ENCODE measurements around the gene ARHGEF28.

The ARHGEF28 gene

DNA sequence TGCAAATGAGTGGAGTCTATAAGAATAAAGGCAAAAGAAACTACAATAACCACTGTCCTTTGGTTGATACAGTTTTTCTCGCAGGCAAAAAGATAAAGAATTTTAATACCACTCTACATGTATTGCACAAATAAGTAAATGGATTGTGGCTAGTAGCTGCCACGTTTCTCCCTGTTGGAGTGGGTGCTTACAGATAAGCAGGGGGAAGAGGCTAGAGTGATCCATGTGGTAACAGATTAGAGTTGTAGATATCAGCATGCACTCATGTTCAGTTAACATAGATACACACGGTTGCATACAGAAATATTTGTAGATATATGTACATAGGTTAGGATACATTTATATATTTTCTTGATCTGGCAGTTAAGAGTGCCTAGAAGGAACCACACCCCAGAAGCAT lies 179.5 kb downstream of the ARHGEF28 start:
- in situ Hi-C loops (cut with HindIII; ENCODE audit: low sequenced_read_pairs), result no loop called here

DNA sequence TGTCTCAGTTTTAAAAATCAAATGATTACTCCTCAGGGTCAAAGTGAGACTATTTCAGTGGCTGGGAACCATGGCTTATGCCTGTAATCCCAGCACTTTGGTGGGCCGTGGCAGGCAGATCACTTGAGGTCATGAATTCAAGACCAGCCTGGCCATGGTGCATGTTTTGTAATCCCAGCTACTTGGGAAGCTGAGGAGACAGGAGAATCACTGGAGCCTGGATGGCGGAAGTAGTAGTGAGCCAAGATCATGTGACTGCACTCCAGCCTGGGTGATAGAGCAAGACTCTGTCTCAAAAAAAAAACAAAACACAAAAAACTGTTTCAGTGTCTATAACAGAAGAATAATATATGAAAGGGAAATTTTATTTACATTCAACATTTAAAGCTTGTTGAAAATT lies 182.9 kb downstream of the ARHGEF28 start:
- in situ Hi-C loops (cut with HindIII; ENCODE audit: low sequenced_read_pairs), result no loop called here

DNA sequence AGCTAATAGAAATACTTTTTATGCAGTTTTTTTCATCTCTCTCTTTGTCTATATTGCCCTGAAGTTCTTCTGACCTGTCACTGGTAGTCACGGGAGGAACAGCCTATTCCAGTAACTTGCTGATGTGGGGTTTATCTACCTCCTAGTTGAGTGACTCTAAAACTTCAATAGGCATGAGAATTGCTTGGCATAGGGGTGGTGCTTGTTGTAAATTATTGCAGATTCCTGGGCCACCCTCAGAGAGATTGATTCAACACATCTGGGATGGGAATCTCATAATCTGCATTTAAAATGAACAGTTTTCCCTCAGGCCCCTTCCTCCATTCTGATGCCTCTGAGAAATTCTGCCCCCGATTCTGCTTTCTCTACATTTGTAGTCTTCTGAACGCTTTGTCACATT lies 184.4 kb downstream of the ARHGEF28 start:
- in situ Hi-C loops (cut with HindIII; ENCODE audit: low sequenced_read_pairs), result no loop called here

DNA sequence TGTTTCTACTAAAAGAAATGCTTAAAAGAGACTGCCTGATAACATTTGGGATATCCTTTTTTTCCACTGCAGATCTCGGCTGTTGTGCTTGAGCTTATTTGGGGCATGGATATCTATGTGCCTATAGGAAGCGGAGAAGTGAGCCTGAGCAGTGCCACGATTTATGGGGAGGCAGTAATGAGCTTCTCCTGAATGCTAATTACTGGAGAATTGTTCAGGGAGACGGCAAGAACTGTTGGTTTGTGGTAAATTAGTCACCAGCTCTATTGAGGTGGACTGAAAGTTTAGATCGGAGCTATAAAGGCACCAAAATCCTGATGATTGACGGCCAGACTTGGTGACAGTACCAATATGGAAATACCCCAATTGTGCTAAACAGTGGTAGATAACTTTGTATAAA lies 186.5 kb downstream of the ARHGEF28 start:
- in situ Hi-C loops (cut with HindIII; ENCODE audit: low sequenced_read_pairs), result no loop called here

DNA sequence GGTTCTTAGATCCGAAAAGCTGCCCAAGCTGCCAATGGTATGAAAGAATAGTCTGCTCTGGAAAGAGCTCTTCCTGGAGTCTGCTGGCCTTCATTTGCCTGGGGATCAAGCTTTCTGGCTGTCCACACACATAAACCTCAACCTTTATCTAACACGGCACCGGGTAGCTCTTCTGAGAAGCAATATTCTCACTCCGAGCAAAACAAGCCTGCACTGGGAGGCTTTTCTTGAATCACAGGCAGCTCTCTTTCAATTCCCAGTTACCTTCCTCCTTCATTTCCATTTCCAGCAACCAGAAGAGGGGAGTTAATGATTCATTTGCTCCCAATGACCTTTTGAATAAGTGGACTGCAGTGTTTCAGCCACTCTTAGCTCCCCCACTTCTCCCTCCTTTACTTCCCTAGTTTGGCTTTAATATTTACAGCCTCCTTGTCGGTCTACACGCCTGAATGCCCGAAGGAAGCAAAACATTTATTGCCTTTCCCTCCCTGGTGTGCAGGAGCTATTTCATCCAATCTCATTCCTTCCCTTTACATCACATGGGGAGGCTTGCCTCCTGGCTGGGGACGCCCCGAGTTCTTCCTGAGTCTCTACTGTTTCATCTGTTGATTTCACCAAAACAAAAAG lies 187.1 kb downstream of the ARHGEF28 start:
- in situ Hi-C loops (cut with HindIII; ENCODE audit: low sequenced_read_pairs), result no loop called here

DNA sequence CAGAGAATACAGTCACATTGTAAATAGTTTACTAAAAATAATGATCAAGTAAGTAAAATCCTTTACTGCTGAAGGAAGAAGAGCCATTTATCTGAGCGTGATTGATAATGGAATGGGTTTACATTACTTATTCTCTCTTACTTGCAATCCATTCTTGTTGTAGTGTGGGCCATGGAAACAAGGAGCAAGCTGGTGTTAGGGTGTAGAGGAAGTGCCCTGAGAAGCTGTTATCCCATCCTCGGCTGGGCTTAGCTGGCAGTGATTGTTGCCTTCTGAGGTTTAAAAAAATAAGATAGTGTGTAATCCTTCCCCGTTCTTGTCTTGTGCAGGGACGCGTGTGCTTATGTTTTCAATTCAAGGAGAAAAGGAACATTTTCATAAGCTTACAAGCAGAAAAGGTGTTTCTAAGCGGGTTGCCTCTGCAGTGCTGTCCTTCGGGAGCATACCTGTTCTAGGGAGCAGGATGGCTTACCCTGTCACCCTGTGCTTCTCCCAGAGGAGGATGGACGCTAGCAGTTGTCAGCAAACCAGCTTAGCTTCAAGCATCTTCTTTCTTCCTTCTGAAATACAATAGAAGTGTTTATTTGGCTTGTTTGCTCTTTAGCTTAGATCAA lies 188.3 kb downstream of the ARHGEF28 start:
- in situ Hi-C loops (cut with HindIII; ENCODE audit: low sequenced_read_pairs), result no loop called here

DNA sequence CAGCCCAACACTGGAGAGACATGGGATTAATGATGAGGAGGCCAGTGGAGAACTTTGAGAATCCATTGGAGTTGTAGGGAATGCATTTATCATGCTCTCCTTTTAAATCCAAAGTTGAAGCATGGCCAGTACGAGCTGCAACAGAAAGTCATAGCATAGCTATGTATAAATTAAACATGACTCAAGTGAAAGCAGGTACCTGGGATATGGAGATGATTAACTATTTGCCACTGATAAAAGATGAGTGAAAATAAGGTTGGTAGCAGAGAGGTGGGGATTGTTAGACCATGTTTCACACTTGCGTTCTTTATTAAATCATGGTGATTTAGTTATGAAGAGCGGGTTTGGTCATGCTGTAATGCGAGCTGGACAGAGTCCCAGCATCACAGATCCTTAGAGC lies 189.6 kb downstream of the ARHGEF28 start:
- in situ Hi-C loops (cut with HindIII; ENCODE audit: low sequenced_read_pairs), result no loop called here

DNA sequence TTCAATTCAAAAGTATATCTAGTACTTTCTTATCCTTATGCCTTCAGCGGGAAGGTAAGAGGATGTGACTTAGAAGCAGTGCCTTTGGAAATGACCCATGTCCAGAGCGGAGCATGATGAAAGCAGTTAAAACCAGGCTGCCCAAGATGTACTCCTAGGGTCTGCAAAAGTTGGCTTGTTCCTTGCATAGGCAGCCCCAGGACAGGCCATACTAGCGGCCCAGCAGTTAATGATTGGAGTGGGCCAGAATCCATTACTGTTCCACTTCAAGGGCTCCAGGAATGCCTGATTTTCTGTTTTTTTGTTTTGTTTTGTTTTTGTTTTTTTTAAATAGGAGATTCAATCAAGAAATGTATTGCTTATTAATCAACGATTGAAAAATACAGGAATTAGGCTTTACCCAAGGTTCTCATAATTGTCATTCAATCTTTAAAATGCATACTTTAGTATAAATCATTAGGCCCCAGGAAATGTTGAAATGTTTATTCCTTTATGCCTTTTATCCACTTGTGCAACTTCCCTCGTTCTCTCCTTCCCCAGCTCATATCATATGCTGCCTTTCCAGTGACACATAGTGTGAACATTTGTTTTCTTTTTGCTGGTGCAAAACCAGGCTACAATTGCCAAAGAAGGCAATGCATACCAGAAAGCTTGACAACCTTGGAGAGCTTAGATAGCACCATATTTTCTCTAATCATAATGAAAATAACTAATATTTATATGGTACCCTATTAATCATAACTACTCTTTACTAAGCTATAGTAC lies 190.8 kb downstream of the ARHGEF28 start:
- in situ Hi-C loops (cut with HindIII; ENCODE audit: low sequenced_read_pairs), result no loop called here

DNA sequence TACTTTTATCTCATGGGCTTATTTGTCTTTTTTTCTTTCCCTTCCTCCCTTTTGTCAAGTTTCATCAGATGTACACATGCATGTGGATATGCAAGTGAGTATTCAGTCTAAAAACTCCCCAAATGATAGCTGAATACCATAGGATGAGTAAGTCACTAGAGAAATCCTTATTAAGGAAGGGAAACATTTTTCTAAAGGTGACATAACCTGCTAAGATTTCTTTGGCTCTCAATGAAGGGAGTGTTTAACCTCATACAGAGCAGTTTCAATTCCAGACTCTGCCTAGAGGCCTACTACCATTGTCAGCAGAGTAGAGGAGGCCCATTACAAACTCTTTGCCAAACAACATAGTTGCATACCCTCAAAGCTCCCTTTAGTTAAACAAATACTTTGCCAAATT lies 192.4 kb downstream of the ARHGEF28 start:
- in situ Hi-C loops (cut with HindIII; ENCODE audit: low sequenced_read_pairs), result no loop called here

DNA sequence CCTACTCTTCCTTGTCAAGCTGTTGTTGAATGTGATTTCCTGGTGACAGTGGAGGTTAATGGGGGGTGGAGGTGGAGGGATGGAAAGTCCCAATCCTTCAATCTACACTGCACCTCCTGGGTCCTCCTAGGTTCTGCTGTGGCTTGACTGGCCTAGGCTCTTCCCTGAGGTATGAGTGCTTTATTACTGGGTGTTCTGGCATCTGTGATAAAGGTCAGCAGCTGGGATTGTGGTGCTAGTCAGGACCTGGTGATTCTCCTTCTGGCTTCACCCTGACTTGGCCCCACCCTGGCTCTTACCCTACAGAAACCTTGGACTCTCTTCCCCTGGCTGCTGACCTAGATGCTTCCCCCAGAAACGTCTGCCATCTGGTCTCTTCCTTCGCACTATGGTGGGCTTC lies 194.3 kb downstream of the ARHGEF28 start:
- in situ Hi-C loops (cut with HindIII; ENCODE audit: low sequenced_read_pairs), result no loop called here

DNA sequence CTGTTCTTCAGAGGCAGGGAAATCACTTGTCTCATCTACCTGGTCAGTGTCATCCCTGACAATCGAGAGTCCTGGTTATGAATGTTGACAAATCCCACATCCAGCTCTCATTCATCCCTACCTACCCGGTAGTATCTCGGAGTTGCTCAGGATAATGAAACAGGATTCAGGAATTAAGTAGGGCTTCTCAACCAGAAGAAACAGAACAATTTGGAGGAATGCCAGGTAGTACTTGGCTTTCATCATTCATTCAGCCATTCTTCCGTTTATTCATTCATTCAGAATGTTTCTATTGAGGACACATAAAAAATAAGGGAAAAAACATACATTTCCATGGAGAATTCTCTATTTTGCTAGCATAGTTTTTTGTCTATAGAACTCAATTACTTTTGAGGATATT lies 195.0 kb downstream of the ARHGEF28 start:
- in situ Hi-C loops (cut with HindIII; ENCODE audit: low sequenced_read_pairs), result no loop called here

DNA sequence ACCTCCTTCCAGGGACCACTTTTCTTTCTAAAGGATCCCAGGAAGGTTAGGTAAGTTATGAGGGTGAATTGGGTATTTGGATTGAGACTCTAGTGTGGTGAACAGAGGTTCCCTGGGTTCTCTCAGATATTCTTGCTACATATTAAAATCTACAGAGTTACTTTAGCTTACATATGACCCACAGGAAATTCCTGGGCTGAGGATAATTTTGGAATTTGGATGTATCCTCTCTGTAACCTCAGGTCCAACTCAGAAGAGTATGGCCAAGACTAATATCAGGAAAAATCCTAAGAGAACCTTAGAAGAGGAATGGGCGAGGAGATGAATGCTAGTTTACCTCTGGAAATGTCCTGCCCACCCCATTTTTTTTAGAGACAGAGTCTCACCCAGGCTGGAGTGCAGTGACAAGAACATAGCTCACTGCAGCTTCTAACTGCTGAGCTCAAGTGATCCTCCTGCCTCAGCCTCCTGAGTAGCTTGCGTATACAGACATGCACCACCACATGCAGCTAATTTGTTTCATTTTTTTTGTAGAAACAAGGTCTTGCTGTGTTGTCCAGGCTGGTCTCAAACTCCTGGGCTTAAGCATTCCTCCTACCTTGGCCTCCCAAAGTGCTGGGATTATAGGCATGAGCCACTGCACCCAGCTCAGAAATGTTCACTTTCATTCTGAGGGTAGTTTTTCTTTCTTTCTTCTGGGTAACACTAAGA lies 196.4 kb downstream of the ARHGEF28 start:
- in situ Hi-C loops (cut with HindIII; ENCODE audit: low sequenced_read_pairs), result no loop called here

DNA sequence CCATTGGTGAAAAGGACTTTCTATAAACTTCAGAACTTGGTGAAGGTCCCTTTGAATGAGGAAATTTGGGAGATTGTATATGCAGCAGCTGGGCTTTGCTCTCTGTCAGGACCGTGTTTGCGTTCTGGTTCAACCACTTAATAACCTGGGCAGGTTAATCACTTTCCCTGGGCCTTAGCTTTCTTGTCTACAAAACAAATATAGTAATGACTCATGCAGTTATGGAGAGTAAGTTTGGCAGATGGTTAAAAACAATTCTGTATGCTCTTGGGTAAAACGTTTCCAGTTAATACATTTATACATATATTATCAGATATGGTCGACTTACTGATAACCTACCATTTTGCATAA lies 197.0 kb downstream of the ARHGEF28 start:
- in situ Hi-C loops (cut with HindIII; ENCODE audit: low sequenced_read_pairs), result no loop called here

DNA sequence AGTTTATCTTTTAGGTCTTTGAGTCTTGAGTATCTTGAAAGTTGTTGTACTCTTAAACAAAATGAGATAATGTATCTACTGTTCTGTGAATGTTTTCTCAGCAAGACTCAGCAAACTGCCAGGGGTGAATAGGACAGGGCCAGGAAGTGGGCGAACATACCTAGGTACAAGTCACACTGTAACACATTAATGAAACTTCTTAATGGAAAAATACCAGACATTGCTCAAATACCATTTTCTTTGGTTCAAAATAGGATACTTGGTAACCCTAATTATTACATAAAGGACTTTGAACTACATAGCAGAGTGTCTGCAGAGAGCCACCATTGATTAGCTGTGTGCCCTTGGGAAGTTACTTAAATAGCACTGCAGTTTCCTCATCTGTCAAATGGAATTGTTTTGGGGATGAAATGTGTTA lies 197.5 kb downstream of the ARHGEF28 start:
- in situ Hi-C loops (cut with HindIII; ENCODE audit: low sequenced_read_pairs), result no loop called here

DNA sequence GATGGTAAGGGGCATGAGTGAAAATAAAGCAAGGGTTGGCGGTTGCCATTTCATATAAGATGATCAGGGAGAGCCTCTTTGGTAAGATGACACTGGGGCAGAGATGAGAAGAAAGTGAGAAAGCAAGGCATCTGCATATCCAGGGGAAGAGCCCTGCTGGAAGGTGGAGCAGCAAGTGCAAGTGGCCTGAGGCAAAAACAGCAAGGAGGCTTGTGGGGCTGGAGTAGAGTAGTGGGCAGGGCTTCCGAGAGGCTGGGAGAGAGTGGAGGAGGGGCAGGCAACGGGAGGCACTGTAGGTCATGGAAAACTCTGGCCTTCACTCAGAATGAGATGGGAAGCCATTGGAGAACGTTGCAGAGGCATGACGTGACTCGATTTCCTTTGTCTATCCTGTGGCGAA lies 199.2 kb downstream of the ARHGEF28 start:
- in situ Hi-C loops (cut with HindIII; ENCODE audit: low sequenced_read_pairs), result no loop called here

DNA sequence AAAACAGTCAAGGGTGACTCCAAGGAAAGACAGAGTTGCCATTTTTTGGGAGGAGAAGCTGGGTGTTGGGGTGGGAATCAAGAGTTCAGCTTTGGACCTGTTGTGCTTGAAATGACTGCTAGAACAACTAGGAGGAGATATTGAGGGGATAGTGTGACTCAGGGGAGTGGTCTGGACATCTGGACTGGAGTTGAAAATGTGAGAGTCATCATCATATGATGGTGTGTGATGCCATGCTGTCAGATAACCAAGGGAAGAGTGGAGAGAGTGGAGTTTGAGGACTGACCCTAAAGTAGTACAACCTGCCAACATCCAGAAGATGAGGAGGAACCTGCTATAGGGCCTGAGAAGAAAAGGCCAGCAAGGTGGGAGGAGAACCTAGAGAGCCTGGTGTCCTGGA lies 199.7 kb downstream of the ARHGEF28 start:
- in situ Hi-C loops (cut with HindIII; ENCODE audit: low sequenced_read_pairs), result no loop called here

DNA sequence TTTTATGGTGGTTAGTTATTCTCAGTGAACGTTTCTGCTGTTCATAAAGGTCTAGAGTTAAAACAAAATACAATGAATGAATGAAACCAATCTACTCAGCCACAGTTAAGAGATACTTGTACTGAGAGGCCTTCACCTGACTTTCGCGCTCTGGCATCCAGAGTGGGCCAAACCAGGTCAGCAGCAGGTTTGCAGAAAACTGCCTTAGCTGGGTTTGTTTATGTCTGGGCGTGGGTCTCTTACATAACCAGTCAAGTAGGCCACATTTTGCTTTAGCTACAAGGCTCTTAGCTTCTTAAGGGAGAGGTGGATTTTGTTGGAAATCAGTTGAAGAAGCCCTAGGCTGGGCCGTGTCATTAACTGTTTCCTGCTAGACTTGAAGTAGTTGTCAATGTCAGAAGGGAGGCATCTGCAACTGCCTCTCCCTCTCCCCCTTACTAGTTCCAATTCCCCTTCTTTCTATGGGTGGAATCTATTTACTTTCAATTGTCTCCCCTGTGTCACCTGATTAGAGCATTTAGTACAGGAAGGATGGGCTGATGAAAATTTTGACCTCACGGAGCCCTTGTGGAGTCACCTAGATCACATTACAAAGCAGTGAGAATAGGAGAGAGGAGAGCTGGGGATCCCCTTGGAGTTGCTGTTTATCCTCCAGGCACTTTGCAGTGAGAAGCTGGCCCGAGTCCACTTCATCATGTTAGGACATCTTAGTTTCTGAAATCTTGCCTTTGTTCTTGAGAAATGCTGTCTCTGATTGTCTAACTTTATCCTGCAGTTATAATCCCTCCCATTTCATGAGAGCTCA lies 200.5 kb downstream of the ARHGEF28 start:
- in situ Hi-C loops (cut with HindIII; ENCODE audit: low sequenced_read_pairs), result no loop called here

DNA sequence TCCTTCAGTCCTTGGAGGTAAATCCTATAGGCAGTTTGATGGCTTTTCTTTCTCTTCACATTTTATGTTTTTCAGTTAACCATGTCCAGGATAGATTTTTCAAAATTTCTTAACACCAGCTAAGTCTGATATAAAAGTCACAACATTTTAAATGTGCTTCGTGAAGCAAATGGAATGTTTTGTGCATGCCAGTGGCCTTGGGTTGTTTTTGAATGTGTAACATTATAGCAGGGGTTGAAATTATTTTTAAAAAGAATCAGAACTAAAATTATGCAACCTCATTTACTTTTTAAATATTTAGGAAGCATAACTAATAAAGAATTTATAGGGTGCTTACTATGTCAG lies 201.1 kb downstream of the ARHGEF28 start:
- in situ Hi-C loops (cut with HindIII; ENCODE audit: low sequenced_read_pairs), result no loop called here

DNA sequence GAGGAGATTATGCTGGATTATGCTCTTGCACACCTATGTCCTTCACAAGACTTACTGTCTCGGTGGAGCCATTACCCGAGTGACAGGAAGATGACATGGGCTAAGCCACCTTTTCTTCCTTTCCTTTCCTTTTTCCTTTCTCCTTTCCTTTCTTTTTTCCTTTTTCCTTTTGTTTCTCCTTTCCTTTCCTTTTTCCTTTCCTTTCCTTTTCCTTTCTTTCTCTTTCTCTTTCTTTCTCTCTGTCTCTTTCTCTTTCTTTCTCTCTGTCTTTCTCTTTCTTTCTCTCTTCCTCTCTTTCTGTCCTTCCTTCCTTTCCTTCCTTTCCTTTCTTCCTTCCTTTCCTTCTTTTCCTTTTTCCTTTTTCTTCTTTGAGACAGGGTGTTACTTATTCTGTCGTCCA lies 202.5 kb downstream of the ARHGEF28 start:
- in situ Hi-C loops (cut with HindIII; ENCODE audit: low sequenced_read_pairs), result no loop called here

DNA sequence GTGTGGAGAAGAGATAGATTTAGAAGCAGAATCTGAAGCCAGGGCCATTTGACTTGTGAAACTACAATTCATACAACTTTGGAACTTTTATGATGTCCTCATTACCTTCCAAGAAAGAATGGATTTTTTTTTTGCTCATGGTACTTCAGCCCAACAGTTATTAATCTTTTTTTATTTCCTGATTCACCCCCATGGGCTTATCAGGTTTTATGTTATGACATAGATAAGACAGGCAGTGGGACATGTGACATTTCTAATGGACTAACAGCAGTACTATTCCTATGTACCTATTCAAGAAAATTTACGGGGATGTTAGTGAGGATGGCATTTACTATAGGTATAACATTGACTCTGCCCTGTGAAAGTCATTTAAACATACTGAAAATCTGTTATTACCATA lies 204.7 kb downstream of the ARHGEF28 start:
- in situ Hi-C loops (cut with HindIII; ENCODE audit: low sequenced_read_pairs), result no loop called here

DNA sequence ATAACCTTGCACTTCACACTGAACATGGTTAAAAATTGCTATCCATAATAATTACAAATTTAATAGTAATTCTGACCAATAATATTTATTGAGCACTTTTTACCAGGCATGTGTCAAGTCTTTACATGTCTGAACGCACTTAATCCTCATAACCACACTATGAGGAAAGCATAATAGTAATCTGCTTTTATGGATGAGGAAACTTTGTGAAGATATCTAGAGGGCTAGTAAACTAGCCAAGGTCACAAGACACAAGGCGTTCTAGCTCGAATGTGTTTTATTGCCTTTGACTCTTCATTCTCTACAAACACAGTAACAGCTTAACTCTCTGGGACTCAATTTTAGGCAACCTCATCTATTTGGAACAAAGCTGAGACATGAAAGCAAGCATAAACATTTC lies 205.1 kb downstream of the ARHGEF28 start:
- in situ Hi-C loops (cut with HindIII; ENCODE audit: low sequenced_read_pairs), result no loop called here

Measured in DLD1 (cell line).